SK-N-MC (cell line): ENCODE results near the gene NSUN7.

Experiments used
- EZH2 ChIP-seq: fragments of 200-600 bp; sonication (generic); IDR thresholded peaks from one replicate; pipeline ENCODE4 v1.6.1; 2017; ENCODE audit warnings: antibody characterized with exemption
- FOXP2 ChIP-seq: optimal IDR thresholded peaks from 2 replicates; pipeline ENCODE3; 2011; ENCODE audit warnings: mild to moderate bottlenecking, moderate library complexity; ENCODE audit not compliant: insufficient read depth; ENCODE audit errors: extremely low read length, control extremely low read depth
- POLR2AphosphoS5 ChIP-seq: IDR thresholded peaks from 2 replicates; pipeline ENCODE4 v1.6.1; 2012; ENCODE audit warnings: mild to moderate bottlenecking, low read depth, low read length, borderline replicate concordance

- TF ChIP-seq EZH2, result no peak
- no peak for TF ChIP-seq POLR2AphosphoS5
- no peak for TF ChIP-seq FOXP2
These were observed 30.6 kb upstream of the NSUN7 start for GRCh38 chr4:40719008-40719623.
